ENCODE results near the gene HMGN5.
A peak's percentile ranks its signal among the peaks of the same experiment; 100 is the strongest.

Gene HMGN5

GRCh38 chrX:81120258-81120935 lies 81.3 kb downstream of the HMGN5 start:
- no peak for DNase-seq (ENCODE audit: low spot score)

DNA sequence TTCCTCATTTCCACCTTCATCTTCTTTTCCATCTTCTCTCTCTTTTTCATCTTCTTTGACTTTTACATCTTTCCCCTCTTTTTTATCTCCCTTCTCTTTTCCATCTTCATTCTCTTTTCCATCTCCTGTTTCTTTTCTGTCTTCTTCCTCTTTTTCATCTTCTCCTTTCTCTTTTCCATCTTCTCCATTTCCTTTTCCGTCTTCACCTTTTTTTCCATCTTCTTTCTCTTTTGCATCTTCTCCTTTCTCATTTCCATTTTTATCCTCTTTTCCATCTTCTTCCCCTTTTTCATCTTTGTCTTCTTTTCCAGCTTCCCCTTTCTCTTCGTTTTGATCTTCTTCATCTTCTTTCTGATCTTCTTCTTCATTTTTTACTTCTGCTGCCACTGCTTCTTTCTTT lies 87.0 kb downstream of the HMGN5 start:
- DNase-seq (ENCODE audit: low spot score): no peak

DNA sequence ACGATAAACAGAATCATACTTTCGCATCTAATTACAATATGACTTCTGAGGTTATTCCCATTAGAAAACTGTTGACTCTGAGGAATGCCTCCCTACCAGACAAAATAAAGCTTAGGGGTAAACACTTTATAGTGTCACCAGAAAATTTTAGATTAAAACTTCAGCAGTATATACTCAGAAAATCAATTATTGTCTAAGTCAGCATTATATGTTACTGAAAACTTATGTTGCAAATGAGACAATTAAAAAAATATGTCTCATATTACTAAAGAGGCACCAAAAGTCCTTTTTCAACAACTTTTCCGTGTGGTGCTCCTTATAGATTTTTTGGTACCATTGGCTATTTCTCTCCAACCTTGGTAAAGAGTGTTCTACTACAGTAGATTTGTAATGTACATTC lies 91.4 kb downstream of the HMGN5 start:
- no peak for DNase-seq (ENCODE audit: low spot score)

DNA sequence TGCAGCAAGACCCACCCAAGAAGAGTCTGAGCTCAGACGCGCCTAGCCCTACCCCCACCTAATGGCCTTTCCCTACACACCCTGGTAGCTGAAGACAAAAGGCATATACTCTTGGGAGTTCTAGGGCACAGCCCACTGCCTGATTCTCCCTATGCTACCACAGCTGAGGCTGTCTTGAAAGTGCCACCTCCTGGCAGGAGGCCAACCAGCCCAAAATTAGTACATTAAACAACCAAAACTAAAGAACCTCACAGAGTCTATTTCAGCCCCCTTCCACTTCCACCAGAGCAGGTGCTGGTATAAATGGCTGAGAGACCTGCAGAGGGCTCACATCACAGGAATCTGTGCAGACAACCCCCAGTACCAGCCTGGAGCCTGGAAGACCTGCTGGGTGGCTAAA lies 119.1 kb downstream of the HMGN5 start:
- peak; percentile 11 for DNase-seq (ENCODE audit: low spot score)
